Naive thymus-derived CD8-positive, alpha-beta T cell (primary cell): ENCODE results near the gene PRRG3. TPM values are rescaled to one million over a fixed set of nuclear protein-coding genes. Genes with fewer than 3 reads are reported as not detected.

ENCODE experiments used
- ATAC-seq, 2 donors: fragments of 150-1000 bp; cut with Tn5 transposase in 1 of 2; sonication (Bioruptor Pico), chemical (Tn5 transposase) in 1 of 2; 1 replicate in 1 of 2; 2 replicates in 1 of 2; pipeline ENCODE4 v1.10.0; 2021; ENCODE audit warnings: mild to moderate bottlenecking in 2 of 2, moderate library complexity in 2 of 2
- POLR2A ChIA-PET: fragments of 350-600 bp; sonication (Branson Sonifier 250); formaldehyde crosslinking; loops from one replicate; lab custom pipeline; 2021; ENCODE audit warnings: antibody characterized with exemption; lab: Charles Lee
- DNase-seq, 10 donors: peaks; one replicate each; pipeline versions ENCODE4 v3.0.0 to v3.0.0-alpha.2; 2020 to 2022
- H3K27ac Mint-ChIP-seq, 10 donors: one replicate each; pipeline ENCODE4 v1.8.0; 2020 to 2022; ENCODE audit warnings: mild to moderate bottlenecking in 10 of 10, mixed read lengths in 10 of 10, moderate library complexity in 4 of 10, inconsistent platforms in 1 of 10
- H3K27me3 Mint-ChIP-seq, 5 donors: one replicate each; pipeline ENCODE4 v1.8.0; 2021 to 2022; ENCODE audit warnings: mixed read lengths in 5 of 5
- H3K36me3 Mint-ChIP-seq, 3 donors: one replicate each; pipeline ENCODE4 v1.8.0; 2020 to 2022; ENCODE audit warnings: mixed read lengths in 3 of 3, mild to moderate bottlenecking in 2 of 3, inconsistent platforms in 1 of 3
- H3K4me1 Mint-ChIP-seq, 4 donors: one replicate each; pipeline ENCODE4 v1.8.0; 2021 to 2022; ENCODE audit warnings: mixed read lengths in 4 of 4
- H3K4me3 Mint-ChIP-seq, 10 donors: one replicate each; pipeline ENCODE4 v1.8.0; 2020 to 2022; ENCODE audit warnings: mild to moderate bottlenecking in 10 of 10, mixed read lengths in 10 of 10, moderate library complexity in 6 of 10, inconsistent platforms in 1 of 10
- H3K9me3 Mint-ChIP-seq, 9 donors: one replicate each; pipeline ENCODE4 v1.8.0; 2020 to 2022; ENCODE audit warnings: mixed read lengths in 9 of 9, mild to moderate bottlenecking in 3 of 9, inconsistent platforms in 1 of 9, moderate library complexity in 1 of 9
- polyA plus RNA-seq, 3 donors: library from polyadenylated mRNA; unstranded; fragments of 300-500 nt; fragmentation: Illumina TruSeq; gene quantifications; one replicate each; pipeline ENCODE4 v1.2.3, GENCODE V29; 2021
- total RNA-seq, 8 experiments: library from RNA in 2 of 8; stranded (reverse) in 2 of 8; gene quantifications; one replicate each; pipeline ENCODE4 v1.2.3 and lab custom pipeline; 2021 to 2026

PRRG3 gene
- total and polyA plus RNA-seq, 5 experiments from 2014 or later: not detected

DNA sequence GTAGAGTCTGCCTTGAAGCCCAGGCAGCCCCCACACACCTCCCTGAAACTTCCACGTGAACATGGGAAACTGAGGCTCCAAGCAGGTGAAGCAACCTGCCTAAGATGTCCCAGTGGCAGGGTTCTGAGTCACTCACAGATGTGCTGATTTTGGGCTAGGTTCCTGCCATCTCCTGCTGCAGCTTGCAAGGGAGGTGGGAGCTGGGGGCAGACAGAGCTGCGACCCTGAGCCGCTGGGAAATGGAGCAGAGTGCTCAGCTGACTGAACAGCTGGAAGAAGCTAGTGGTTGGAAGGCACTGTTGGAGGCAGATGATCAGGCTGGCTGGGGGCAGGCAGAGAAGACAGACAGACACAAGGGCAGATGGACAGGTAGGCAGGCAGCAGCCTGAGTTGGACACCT is 17.0 kb downstream of the PRRG3 start:
- Mint-ChIP-seq H3K27ac (no peak overlapping the region), H3K27me3 (peaks cover 0 to 12% (median 5%) of the 10 kb centered on the region in 5 donors), H3K9me3 (no peaks in the 10 kb centered on the region), H3K36me3 (no peaks in the 10 kb centered on the region), H3K4me3 (no peak overlapping the region), H3K4me1 (no peaks in the 10 kb centered on the region)
- POLR2A ChIA-PET: no interaction called here
- no peak for DNase-seq
- no peak for ATAC-seq

- Mint-ChIP-seq H3K27ac (no peak overlapping the region), H3K9me3 (no peaks in the 10 kb centered on the region), H3K27me3 (peaks cover 0 to 13% (median 8%) of the 10 kb centered on the region in 5 donors), H3K4me1 (no peaks in the 10 kb centered on the region), H3K4me3 (no peak overlapping the region), H3K36me3 (no peaks in the 10 kb centered on the region)
- POLR2A ChIA-PET: no interaction called here
- no peak for ATAC-seq
- DNase-seq: no peak
Measured at GRCh38 chrX:151713849-151714248, 18.6 kb downstream of the PRRG3 start.

- Mint-ChIP-seq H3K27ac (no peak overlapping the region), H3K4me1 (no peaks in the 10 kb centered on the region), H3K36me3 (no peaks in the 10 kb centered on the region), H3K4me3 (no peak overlapping the region), H3K27me3 (peaks cover 0 to 13% (median 8%) of the 10 kb centered on the region in 5 donors), H3K9me3 (no peaks in the 10 kb centered on the region)
- POLR2A ChIA-PET: no interaction called here
- ATAC-seq (no peak), DNase-seq (no peak)
Measured at GRCh38 chrX:151714362-151714761, 19.1 kb downstream of the PRRG3 start.

GRCh38 chrX:151715752-151716151 is 20.5 kb downstream of the PRRG3 start, which contains the start of gene FATE1:
Gene FATE1 (plus strand): TSS chrX:151716035. CDS start chrX:151716120, 85 bp downstream.
- Mint-ChIP-seq H3K27ac (no peak within 1 kb of the TSS), H3K9me3 (no peaks in the 10 kb centered on the region), H3K27me3 (peaks cover 0 to 13% (median 8%) of the 10 kb centered on the region in 5 donors), H3K4me1 (no peaks in the 10 kb centered on the region), H3K36me3 (no peaks in the 10 kb centered on the region), H3K4me3 (no peak within 1 kb of the TSS)
- POLR2A ChIA-PET: no interaction called here
- DNase-seq (no peak), ATAC-seq (no peak)

DNA sequence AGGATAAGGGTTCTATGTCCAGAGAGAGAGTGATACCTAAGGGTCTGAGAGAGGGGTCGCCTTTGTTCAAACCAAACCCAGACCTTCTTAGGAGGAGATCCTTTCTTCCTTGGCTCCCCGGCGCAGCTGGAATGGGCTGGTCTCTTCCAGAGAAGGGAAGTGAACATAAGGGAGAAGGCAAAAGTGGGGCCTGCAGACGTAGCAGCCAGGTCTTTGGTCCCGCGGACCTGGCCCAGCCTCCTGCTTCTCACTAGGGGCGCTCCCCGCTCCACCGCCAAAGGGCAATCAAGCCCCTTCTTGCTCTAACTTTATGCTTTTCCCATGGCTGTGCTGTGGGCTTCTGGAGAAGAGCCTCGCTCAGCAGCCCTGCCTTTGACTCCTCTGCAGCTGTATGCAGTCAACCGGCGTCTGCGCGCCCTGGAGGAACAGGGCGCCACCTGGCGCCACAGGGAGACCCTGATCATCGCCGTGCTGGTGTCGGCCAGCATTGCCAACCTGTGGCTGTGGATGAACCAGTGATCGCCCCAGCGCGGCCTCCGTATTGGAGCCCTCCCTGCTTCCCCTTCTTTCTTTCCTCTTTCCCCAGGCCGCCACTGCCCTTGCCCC is 27.1 kb downstream of the PRRG3 start:
- Mint-ChIP-seq H3K36me3 (no peaks in the 10 kb centered on the region), H3K9me3 (no peaks in the 10 kb centered on the region)

GRCh38 chrX:151723156-151723760 is 28.0 kb downstream of the PRRG3 start:
- DNase-seq (no peak), ATAC-seq (no peak)
- Mint-ChIP-seq H3K27me3 (peaks cover 0 to 4% (median 0%) of the 10 kb centered on the region in 5 donors), H3K36me3 (no peaks in the 10 kb centered on the region), H3K27ac (no peak overlapping the region), H3K4me1 (no peaks in the 10 kb centered on the region), H3K9me3 (no peaks in the 10 kb centered on the region), H3K4me3 (no peak overlapping the region)
- POLR2A ChIA-PET: no interaction called here

More for the DNA sequence above, 27.1 kb downstream of the PRRG3 start:
- H3K27me3 Mint-ChIP-seq: peaks cover 0 to 6% (median 3%) of the 10 kb centered on the region in 5 donors
- POLR2A ChIA-PET: no interaction called here
- DNase-seq (no peak), ATAC-seq (no peak)
- H3K4me1 Mint-ChIP-seq: no peaks in the 10 kb centered on the region
- no peak overlapping the region for H3K27ac Mint-ChIP-seq
- no peak overlapping the region for H3K4me3 Mint-ChIP-seq

GRCh38 chrX:151724563-151725337 is 29.5 kb downstream of the PRRG3 start:
- no peak for DNase-seq
- POLR2A ChIA-PET: no interaction called here
- H3K27ac Mint-ChIP-seq: no peak overlapping the region
- no peaks in the 10 kb centered on the region for H3K4me1 Mint-ChIP-seq
- ATAC-seq: no peak
- no peak overlapping the region for H3K4me3 Mint-ChIP-seq
- H3K9me3 Mint-ChIP-seq: no peaks in the 10 kb centered on the region
- peaks cover 0 to 9% (median 0%) of the 10 kb centered on the region in 5 donors for H3K27me3 Mint-ChIP-seq
- H3K36me3 Mint-ChIP-seq: no peaks in the 10 kb centered on the region

DNA sequence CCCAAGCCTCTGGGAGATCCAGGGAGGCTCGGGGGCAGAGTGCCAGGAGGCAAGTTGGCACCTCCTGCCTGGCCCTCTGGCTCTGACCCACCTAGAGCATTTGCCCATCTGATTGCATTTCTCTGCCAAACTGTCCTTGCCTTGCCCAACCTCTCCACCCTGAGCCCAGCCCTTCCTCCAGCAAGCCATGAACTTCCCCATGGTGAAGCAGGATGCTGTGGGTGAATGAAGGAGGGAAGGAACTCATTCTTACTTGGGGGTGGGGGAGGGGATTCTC is 30.0 kb downstream of the PRRG3 start:
- Mint-ChIP-seq H3K4me3 (no peak overlapping the region), H3K27me3 (peaks cover 0 to 9% (median 0%) of the 10 kb centered on the region in 5 donors), H3K27ac (peak overlapping the region in 1 of 10 donors; percentile 60), H3K9me3 (no peaks in the 10 kb centered on the region), H3K4me1 (no peaks in the 10 kb centered on the region), H3K36me3 (no peaks in the 10 kb centered on the region)
- POLR2A ChIA-PET: no interaction called here
- no peak for ATAC-seq
- no peak for DNase-seq

- Mint-ChIP-seq H3K36me3 (no peaks in the 10 kb centered on the region), H3K27me3 (peaks cover 0 to 9% (median under 1%) of the 10 kb centered on the region in 5 donors), H3K4me1 (no peaks in the 10 kb centered on the region), H3K9me3 (no peaks in the 10 kb centered on the region), H3K4me3 (no peak overlapping the region), H3K27ac (no peak overlapping the region)
- ATAC-seq (no peak), DNase-seq (no peak)
- POLR2A ChIA-PET: no interaction called here
Measured at GRCh38 chrX:151726751-151727150, 31.5 kb downstream of the PRRG3 start.

GRCh38 chrX:151727346-151727745 is 32.1 kb downstream of the PRRG3 start:
- Mint-ChIP-seq H3K27ac (no peak overlapping the region), H3K9me3 (no peaks in the 10 kb centered on the region), H3K36me3 (no peaks in the 10 kb centered on the region), H3K4me1 (no peaks in the 10 kb centered on the region), H3K27me3 (peaks cover 0 to 9% (median 1%) of the 10 kb centered on the region in 5 donors), H3K4me3 (no peak overlapping the region)
- POLR2A ChIA-PET: no interaction called here
- DNase-seq (no peak), ATAC-seq (no peak)

DNA sequence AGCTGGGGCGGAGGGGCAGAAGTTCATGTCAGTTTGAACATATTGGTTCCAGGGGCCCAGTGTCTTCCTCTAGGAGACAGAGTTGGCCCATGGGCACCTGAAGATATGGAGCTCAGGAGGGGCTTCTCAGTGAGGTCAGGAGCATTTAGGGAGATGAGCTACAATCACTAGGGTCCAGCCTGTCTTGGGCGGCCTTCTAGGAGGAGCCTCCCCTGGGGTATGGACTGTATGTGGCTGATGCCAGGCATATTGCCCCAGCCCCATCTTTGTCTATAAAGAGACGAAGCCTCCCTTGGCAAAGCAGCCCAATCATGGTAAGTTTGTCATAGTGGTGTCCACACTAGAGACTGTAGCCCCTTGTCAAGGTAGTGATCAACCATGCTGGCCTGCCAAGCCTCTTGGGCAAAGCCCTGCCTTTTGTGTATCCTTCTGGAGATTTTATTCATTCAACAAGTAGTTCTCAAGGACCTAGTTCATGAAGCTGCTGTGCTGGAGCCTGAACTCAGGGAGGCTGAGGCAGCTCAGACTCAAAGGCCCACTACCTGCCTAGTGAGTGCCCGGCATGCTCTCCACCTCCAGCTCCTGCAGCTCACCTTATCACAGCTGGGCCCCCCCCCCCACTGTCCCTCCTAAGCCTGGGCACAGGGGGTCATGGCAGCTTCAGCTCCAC is 33.9 kb downstream of the PRRG3 start:
- no peaks in the 10 kb centered on the region for H3K4me1 Mint-ChIP-seq

GRCh38 chrX:151734446-151734845 is 39.2 kb downstream of the PRRG3 start, which contains the start of gene CNGA2:
Gene CNGA2 (plus strand): TSS chrX:151734746. CDS start chrX:151738484, 3,738 bp downstream.
- ATAC-seq (no peak), DNase-seq (no peak)
- Mint-ChIP-seq H3K36me3 (no peaks in the 10 kb centered on the region), H3K27ac (no peak within 1 kb of the TSS), H3K4me3 (no peak within 1 kb of the TSS), H3K4me1 (no peaks in the 10 kb centered on the region), H3K9me3 (no peaks in the 10 kb centered on the region), H3K27me3 (peaks cover 4 to 44% (median 10%) of the 10 kb centered on the region in 5 donors)
- POLR2A ChIA-PET: no interaction called here

More for the DNA sequence above, 33.9 kb downstream of the PRRG3 start:
- H3K4me3 Mint-ChIP-seq: no peak overlapping the region
- POLR2A ChIA-PET: no interaction called here
- DNase-seq (no peak), ATAC-seq (no peak)
- H3K27me3 Mint-ChIP-seq: peaks cover 0 to 15% (median 3%) of the 10 kb centered on the region in 5 donors
- no peaks in the 10 kb centered on the region for H3K36me3 Mint-ChIP-seq
- H3K27ac Mint-ChIP-seq: no peak overlapping the region
- no peaks in the 10 kb centered on the region for H3K9me3 Mint-ChIP-seq

GRCh38 chrX:151735219-151735618 is 40.0 kb downstream of the PRRG3 start:
- POLR2A ChIA-PET: no interaction called here
- Mint-ChIP-seq H3K27me3 (peaks cover 5 to 44% (median 11%) of the 10 kb centered on the region in 5 donors), H3K36me3 (no peaks in the 10 kb centered on the region), H3K4me1 (no peaks in the 10 kb centered on the region), H3K9me3 (no peaks in the 10 kb centered on the region), H3K4me3 (no peak overlapping the region), H3K27ac (no peak overlapping the region)
- ATAC-seq (no peak), DNase-seq (no peak)
